GM23338 (cell line): Measurements from ENCODE around the gene CNR1.

Experiments
- EZH2 ChIP-seq: fragments of 200-600 bp; sonication (generic); IDR thresholded peaks from one replicate; pipeline ENCODE4 v1.8.0; 2017; ENCODE audit warnings: antibody characterized with exemption, mild to moderate bottlenecking, low read depth; ENCODE audit not compliant: unreplicated experiment
- JUNB ChIP-seq: IDR thresholded peaks from one replicate; pipeline ENCODE4 v1.6.1; 2016; ENCODE audit warnings: antibody characterized with exemption; ENCODE audit not compliant: unreplicated experiment
- POLR2AphosphoS5 ChIP-seq: IDR thresholded peaks from 2 replicates; pipeline ENCODE4 v1.6.1; 2016; ENCODE audit warnings: antibody characterized with exemption, low read depth
- TF ChIP-seq, protein P1 (sequence below): IDR thresholded peaks from one replicate; pipeline ENCODE4 v1.6.1; 2018; ENCODE audit warnings: antibody characterized with exemption; ENCODE audit not compliant: unreplicated experiment
- TF ChIP-seq, protein P2 (sequence below), 2 experiments: fragments of 200-600 bp in 1 of 2; sonication (generic) in 1 of 2; conservative IDR thresholded peaks; 2 replicates each; pipeline versions ENCODE4 v1.5.1 to v1.6.1; 2016 to 2017; ENCODE audit warnings: antibody characterized with exemption in 2 of 2, low read depth in 2 of 2, mild to moderate bottlenecking in 2 of 2, moderate library complexity in 1 of 2

DNA sequence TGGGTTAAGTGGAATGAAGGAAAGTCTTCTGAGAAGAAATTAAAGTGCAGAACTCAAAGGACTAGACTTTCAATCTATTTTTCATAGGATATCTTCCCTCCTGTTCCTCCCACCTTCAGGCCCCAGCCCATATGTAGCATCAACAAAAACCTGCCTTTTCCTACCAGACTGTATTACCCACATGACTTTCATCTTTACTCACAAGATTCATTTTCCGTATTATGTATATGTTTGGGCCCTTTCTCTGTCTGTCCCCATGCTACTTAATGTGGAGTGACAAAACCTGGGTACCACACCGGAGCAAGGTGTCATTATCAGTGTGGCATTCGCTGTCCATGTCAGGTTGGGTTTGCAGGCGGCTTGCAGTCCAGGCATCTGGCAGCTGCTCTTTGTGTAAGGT is 18.8 kb upstream of the CNR1 start:
- TF ChIP-seq, protein P1, sequence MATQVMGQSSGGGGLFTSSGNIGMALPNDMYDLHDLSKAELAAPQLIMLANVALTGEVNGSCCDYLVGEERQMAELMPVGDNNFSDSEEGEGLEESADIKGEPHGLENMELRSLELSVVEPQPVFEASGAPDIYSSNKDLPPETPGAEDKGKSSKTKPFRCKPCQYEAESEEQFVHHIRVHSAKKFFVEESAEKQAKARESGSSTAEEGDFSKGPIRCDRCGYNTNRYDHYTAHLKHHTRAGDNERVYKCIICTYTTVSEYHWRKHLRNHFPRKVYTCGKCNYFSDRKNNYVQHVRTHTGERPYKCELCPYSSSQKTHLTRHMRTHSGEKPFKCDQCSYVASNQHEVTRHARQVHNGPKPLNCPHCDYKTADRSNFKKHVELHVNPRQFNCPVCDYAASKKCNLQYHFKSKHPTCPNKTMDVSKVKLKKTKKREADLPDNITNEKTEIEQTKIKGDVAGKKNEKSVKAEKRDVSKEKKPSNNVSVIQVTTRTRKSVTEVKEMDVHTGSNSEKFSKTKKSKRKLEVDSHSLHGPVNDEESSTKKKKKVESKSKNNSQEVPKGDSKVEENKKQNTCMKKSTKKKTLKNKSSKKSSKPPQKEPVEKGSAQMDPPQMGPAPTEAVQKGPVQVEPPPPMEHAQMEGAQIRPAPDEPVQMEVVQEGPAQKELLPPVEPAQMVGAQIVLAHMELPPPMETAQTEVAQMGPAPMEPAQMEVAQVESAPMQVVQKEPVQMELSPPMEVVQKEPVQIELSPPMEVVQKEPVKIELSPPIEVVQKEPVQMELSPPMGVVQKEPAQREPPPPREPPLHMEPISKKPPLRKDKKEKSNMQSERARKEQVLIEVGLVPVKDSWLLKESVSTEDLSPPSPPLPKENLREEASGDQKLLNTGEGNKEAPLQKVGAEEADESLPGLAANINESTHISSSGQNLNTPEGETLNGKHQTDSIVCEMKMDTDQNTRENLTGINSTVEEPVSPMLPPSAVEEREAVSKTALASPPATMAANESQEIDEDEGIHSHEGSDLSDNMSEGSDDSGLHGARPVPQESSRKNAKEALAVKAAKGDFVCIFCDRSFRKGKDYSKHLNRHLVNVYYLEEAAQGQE: no peak
- TF ChIP-seq, protein P2, sequence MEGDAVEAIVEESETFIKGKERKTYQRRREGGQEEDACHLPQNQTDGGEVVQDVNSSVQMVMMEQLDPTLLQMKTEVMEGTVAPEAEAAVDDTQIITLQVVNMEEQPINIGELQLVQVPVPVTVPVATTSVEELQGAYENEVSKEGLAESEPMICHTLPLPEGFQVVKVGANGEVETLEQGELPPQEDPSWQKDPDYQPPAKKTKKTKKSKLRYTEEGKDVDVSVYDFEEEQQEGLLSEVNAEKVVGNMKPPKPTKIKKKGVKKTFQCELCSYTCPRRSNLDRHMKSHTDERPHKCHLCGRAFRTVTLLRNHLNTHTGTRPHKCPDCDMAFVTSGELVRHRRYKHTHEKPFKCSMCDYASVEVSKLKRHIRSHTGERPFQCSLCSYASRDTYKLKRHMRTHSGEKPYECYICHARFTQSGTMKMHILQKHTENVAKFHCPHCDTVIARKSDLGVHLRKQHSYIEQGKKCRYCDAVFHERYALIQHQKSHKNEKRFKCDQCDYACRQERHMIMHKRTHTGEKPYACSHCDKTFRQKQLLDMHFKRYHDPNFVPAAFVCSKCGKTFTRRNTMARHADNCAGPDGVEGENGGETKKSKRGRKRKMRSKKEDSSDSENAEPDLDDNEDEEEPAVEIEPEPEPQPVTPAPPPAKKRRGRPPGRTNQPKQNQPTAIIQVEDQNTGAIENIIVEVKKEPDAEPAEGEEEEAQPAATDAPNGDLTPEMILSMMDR (conservative IDR thresholded peaks at IDR 0.05; ENCODE audit: low read depth in 2 of 2): no peak
- TF ChIP-seq EZH2 (no peak), JUNB (no peak), POLR2AphosphoS5 (no peak)
